SK-N-SH treated with all-trans-retinoic acid at 6 μM for 48 hours (cell line): Measurements from ENCODE around the gene ADAMTS17.

Experiments
- ATAC-seq: fragments of 200-7000 bp; cut with Tn5 transposase; 3 replicates; pipeline ENCODE4 v1.9.1; 2020; ENCODE audit warnings: mild to moderate bottlenecking, moderate library complexity
- ARNTL ChIP-seq: fragments of 450-650 bp; formaldehyde crosslinking; IDR thresholded peaks from 2 replicates; pipeline ENCODE4 v1.5.0; 2020; ENCODE audit warnings: low read depth, mild to moderate bottlenecking, moderate library complexity, borderline replicate concordance
- BACH2 ChIP-seq: fragments of 250-450 bp; sonication (Bioruptor Pico); IDR thresholded peaks from 2 replicates; pipeline ENCODE4 v1.9.0; 2021; ENCODE audit warnings: mild to moderate bottlenecking, borderline replicate concordance
- CSDC2 ChIP-seq: fragments of 250-450 bp; sonication (Bioruptor Pico); IDR thresholded peaks from 2 replicates; pipeline ENCODE4 v1.5.0; 2020; ENCODE audit warnings: mild to moderate bottlenecking, moderate library complexity
- ESRRG ChIP-seq: fragments of 250-450 bp; sonication (Bioruptor Pico); IDR thresholded peaks from 2 replicates; pipeline ENCODE4 v1.6.1; 2021; ENCODE audit warnings: mild to moderate bottlenecking
- ISL1 ChIP-seq: fragments of 250-450 bp; sonication (Bioruptor Pico); IDR thresholded peaks from 2 replicates; pipeline ENCODE4 v2.1.2; 2022; ENCODE audit warnings: mild to moderate bottlenecking, moderate library complexity
- OSR1 ChIP-seq: fragments of 250-450 bp; sonication (Bioruptor Pico); IDR thresholded peaks from 2 replicates; pipeline ENCODE4 v1.8.0; 2022; ENCODE audit warnings: moderate library complexity, mild to moderate bottlenecking, inconsistent platforms
- PPARA ChIP-seq: fragments of 250-450 bp; sonication (Bioruptor Pico); IDR thresholded peaks from 2 replicates; pipeline ENCODE4 v1.5.0; 2020; ENCODE audit warnings: mild to moderate bottlenecking, borderline replicate concordance
- RARB ChIP-seq: fragments of 250-450 bp; sonication (Bioruptor Pico); IDR thresholded peaks from 2 replicates; pipeline ENCODE4 v1.8.0; 2021; ENCODE audit warnings: mild to moderate bottlenecking, moderate library complexity
- SNAI2 ChIP-seq: fragments of 250-450 bp; sonication (Bioruptor Pico); IDR thresholded peaks from 2 replicates; pipeline ENCODE4 v1.5.0; 2020; ENCODE audit warnings: mild to moderate bottlenecking, moderate library complexity
- TCF4 ChIP-seq: fragments of 250-450 bp; sonication (Bioruptor Pico); IDR thresholded peaks from 2 replicates; pipeline ENCODE4 v1.8.0; 2021; ENCODE audit warnings: mild to moderate bottlenecking, moderate library complexity, borderline replicate concordance
- TOX ChIP-seq: fragments of 250-450 bp; sonication (Bioruptor Pico); IDR thresholded peaks from 2 replicates; pipeline ENCODE4 v1.8.0; 2021; ENCODE audit warnings: mild to moderate bottlenecking, moderate library complexity, borderline replicate concordance
- ZC3H10 ChIP-seq: fragments of 250-450 bp; sonication (Bioruptor Pico); IDR thresholded peaks from 2 replicates; pipeline ENCODE4 v1.5.1; 2021; ENCODE audit warnings: mild to moderate bottlenecking, moderate library complexity
- ZFP3 ChIP-seq: fragments of 250-450 bp; sonication (Bioruptor Pico); IDR thresholded peaks from 2 replicates; pipeline ENCODE4 v1.5.0; 2020; ENCODE audit warnings: mild to moderate bottlenecking, moderate library complexity
- ZFP30 ChIP-seq: fragments of 450-650 bp; formaldehyde crosslinking; IDR thresholded peaks from 2 replicates; pipeline ENCODE4 v1.5.0; 2022; ENCODE audit warnings: mild to moderate bottlenecking, moderate library complexity
- ZNF565 ChIP-seq: fragments of 450-650 bp; formaldehyde crosslinking; conservative IDR thresholded peaks from 2 replicates; pipeline ENCODE4 v1.5.0; 2020; ENCODE audit warnings: low read depth, mild to moderate bottlenecking, moderate library complexity
- ZNF70 ChIP-seq: fragments of 450-650 bp; formaldehyde crosslinking; IDR thresholded peaks from 2 replicates; pipeline ENCODE4 v1.5.0; 2020; ENCODE audit warnings: mild to moderate bottlenecking, moderate library complexity
- TF ChIP-seq, protein P1 (sequence below): fragments of 250-450 bp; sonication (Bioruptor Pico); IDR thresholded peaks from 2 replicates; pipeline ENCODE4 v1.5.1; 2021; ENCODE audit warnings: mild to moderate bottlenecking, moderate library complexity
- TF ChIP-seq, protein P2 (sequence below): fragments of 250-450 bp; sonication (Bioruptor Pico); IDR thresholded peaks from 2 replicates; pipeline ENCODE4 v1.8.0; 2021; ENCODE audit warnings: low read depth, mild to moderate bottlenecking, moderate library complexity, borderline replicate concordance
- TF ChIP-seq, protein P3 (sequence below): fragments of 250-450 bp; sonication (Bioruptor Pico); IDR thresholded peaks from 2 replicates; pipeline ENCODE4 v1.8.0; 2020; ENCODE audit warnings: mild to moderate bottlenecking, moderate library complexity, borderline replicate concordance
- TF ChIP-seq, protein P4 (sequence below): fragments of 250-450 bp; sonication (Bioruptor Pico); IDR thresholded peaks from 2 replicates; pipeline ENCODE4 v1.5.0; 2020; ENCODE audit warnings: mild to moderate bottlenecking, moderate library complexity

ADAMTS17 gene

DNA sequence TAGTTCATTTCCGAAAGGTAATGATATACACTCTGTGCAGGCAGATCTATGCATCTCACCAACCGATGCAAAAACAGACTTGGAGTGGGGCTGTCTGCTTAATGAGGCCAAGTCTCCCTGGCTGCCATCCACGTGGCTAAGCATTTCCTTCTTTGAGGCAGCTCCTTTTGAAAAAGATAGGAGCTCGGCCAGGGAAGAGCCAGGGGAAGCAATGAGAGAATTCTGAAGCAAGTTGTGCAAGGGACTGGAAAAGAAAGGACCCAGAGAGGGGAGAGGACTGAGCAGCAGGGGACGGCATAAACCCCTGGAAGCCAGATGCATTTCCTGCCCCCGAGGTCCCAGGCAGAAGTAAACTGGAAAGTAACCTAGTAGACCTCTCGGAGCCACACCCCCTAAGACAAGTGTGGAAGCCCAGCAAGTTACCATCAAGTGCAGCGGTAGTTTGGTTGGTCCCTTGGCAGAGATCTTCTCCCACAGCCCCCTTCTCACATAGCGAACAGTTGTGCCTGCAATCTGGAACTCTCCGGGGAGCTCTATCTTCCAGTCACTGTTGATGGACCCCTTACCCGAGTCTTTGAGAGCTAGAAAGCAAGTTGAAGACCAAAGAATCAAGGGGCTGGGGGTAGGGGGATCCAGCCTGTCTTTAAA, 288.2 kb downstream of the ADAMTS17 start:
- TF ChIP-seq TCF4 (CRISPR knock-in tag) = no peak
- no peak for TF ChIP-seq PPARA (CRISPR knock-in tag)
- TF ChIP-seq, protein P1, sequence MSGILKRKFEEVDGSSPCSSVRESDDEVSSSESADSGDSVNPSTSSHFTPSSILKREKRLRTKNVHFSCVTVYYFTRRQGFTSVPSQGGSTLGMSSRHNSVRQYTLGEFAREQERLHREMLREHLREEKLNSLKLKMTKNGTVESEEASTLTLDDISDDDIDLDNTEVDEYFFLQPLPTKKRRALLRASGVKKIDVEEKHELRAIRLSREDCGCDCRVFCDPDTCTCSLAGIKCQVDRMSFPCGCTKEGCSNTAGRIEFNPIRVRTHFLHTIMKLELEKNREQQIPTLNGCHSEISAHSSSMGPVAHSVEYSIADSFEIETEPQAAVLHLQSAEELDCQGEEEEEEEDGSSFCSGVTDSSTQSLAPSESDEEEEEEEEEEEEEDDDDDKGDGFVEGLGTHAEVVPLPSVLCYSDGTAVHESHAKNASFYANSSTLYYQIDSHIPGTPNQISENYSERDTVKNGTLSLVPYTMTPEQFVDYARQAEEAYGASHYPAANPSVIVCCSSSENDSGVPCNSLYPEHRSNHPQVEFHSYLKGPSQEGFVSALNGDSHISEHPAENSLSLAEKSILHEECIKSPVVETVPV (CRISPR knock-in tag) = no peak
- TF ChIP-seq, protein P2, sequence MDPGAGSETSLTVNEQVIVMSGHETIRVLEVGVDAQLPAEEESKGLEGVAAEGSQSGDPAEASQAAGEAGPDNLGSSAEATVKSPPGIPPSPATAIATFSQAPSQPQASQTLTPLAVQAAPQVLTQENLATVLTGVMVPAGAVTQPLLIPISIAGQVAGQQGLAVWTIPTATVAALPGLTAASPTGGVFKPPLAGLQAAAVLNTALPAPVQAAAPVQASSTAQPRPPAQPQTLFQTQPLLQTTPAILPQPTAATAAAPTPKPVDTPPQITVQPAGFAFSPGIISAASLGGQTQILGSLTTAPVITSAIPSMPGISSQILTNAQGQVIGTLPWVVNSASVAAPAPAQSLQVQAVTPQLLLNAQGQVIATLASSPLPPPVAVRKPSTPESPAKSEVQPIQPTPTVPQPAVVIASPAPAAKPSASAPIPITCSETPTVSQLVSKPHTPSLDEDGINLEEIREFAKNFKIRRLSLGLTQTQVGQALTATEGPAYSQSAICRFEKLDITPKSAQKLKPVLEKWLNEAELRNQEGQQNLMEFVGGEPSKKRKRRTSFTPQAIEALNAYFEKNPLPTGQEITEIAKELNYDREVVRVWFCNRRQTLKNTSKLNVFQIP = no peak
- TF ChIP-seq CSDC2 (CRISPR knock-in tag) = no peak
- TF ChIP-seq, protein P3, sequence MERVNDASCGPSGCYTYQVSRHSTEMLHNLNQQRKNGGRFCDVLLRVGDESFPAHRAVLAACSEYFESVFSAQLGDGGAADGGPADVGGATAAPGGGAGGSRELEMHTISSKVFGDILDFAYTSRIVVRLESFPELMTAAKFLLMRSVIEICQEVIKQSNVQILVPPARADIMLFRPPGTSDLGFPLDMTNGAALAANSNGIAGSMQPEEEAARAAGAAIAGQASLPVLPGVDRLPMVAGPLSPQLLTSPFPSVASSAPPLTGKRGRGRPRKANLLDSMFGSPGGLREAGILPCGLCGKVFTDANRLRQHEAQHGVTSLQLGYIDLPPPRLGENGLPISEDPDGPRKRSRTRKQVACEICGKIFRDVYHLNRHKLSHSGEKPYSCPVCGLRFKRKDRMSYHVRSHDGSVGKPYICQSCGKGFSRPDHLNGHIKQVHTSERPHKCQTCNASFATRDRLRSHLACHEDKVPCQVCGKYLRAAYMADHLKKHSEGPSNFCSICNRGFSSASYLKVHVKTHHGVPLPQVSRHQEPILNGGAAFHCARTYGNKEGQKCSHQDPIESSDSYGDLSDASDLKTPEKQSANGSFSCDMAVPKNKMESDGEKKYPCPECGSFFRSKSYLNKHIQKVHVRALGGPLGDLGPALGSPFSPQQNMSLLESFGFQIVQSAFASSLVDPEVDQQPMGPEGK (CRISPR knock-in tag) = no peak
- no peak for TF ChIP-seq ZFP30
- no peak for TF ChIP-seq ARNTL (CRISPR knock-in tag)
- TF ChIP-seq SNAI2 (CRISPR knock-in tag) = no peak
- TF ChIP-seq BACH2 = no peak
- no peak for TF ChIP-seq ZNF565 (CRISPR knock-in tag)
- TF ChIP-seq ZFP3 (CRISPR knock-in tag) = no peak
- TF ChIP-seq RARB (CRISPR knock-in tag) = no peak
- no peak for TF ChIP-seq TOX
- TF ChIP-seq ISL1 (CRISPR knock-in tag) = no peak
- TF ChIP-seq, protein P4, sequence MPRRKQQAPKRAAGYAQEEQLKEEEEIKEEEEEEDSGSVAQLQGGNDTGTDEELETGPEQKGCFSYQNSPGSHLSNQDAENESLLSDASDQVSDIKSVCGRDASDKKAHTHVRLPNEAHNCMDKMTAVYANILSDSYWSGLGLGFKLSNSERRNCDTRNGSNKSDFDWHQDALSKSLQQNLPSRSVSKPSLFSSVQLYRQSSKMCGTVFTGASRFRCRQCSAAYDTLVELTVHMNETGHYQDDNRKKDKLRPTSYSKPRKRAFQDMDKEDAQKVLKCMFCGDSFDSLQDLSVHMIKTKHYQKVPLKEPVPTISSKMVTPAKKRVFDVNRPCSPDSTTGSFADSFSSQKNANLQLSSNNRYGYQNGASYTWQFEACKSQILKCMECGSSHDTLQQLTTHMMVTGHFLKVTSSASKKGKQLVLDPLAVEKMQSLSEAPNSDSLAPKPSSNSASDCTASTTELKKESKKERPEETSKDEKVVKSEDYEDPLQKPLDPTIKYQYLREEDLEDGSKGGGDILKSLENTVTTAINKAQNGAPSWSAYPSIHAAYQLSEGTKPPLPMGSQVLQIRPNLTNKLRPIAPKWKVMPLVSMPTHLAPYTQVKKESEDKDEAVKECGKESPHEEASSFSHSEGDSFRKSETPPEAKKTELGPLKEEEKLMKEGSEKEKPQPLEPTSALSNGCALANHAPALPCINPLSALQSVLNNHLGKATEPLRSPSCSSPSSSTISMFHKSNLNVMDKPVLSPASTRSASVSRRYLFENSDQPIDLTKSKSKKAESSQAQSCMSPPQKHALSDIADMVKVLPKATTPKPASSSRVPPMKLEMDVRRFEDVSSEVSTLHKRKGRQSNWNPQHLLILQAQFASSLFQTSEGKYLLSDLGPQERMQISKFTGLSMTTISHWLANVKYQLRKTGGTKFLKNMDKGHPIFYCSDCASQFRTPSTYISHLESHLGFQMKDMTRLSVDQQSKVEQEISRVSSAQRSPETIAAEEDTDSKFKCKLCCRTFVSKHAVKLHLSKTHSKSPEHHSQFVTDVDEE (CRISPR knock-in tag) = no peak
- no peak for TF ChIP-seq ESRRG (CRISPR knock-in tag)
- no peak for ATAC-seq

DNA sequence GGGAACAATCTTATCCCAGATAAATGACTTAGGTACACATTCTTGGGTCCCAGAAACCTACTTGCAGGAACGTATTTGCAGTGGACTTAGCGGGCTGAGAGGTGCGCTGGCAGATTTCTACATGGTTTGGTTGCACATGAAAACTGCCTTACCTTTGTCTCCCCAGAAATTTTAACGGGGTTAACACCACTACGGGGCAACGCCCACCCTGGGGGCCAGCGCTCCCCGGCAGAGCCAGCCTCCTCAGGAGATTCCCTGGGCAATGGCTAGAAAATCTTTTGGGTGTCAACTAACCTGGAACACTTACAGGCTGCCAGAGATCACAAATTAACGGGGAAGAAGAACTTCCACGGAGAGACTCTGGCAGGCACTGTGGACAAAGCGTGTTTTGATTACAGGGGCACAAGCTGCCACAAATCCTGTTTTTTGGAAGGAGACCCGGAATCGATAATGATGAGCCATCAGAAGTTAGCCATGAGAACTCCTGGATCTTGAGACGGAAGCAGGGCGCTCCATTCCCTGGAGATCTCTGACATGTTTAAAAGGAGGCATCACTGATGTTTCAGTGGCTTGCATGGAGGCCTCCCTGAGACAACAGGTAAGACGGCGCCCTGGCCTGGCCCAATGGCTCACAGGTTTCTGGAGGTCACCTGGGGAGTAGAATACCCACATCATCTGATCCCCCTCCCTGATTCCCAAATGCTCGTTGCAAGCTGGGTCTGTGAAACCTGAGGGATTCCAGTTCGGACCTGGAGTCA, 288.9 kb downstream of the ADAMTS17 start:
- ATAC-seq = no peak
- TF ChIP-seq PPARA (CRISPR knock-in tag) = no peak
- TF ChIP-seq RARB (CRISPR knock-in tag) = no peak
- TF ChIP-seq CSDC2 (CRISPR knock-in tag) = no peak
- no peak for TF ChIP-seq ZNF70
- no peak for TF ChIP-seq ZC3H10
- no peak for TF ChIP-seq ISL1 (CRISPR knock-in tag)
- no peak for TF ChIP-seq ZNF565 (CRISPR knock-in tag)
- no peak for TF ChIP-seq OSR1 (CRISPR knock-in tag)
- TF ChIP-seq BACH2 = no peak
- no peak for TF ChIP-seq ARNTL (CRISPR knock-in tag)
- TF ChIP-seq, protein P1 (CRISPR knock-in tag) = no peak
